Adrenal gland (tissue), 12 donors: ENCODE data around the gene DNMBP. TPM values are rescaled to one million over a fixed set of nuclear protein-coding genes. Genes with fewer than 3 reads are reported as not detected.

Experiments used
- DNase-seq, 7 donors: peaks; one replicate each; pipeline ENCODE4 v3.0.0-alpha.2; 2019 to 2020
- H3K27ac ChIP-seq, 5 donors: fragments of 200-600 bp; sonication (generic) in 4 of 5; 1 replicate in 3 of 5; 2 replicates in 2 of 5; pipeline versions ENCODE4 v1.5.1 to v1.8.0; 2016 to 2020; ENCODE audit warnings: mild to moderate bottlenecking in 1 of 5
- H3K27me3 ChIP-seq: fragments of 200-600 bp; 2 replicates; pipeline ENCODE4 v1.8.0; 2021
- H3K36me3 ChIP-seq, 2 donors: fragments of 200-600 bp; replicated peaks in 1 of 2; 1 replicate in 1 of 2; 2 replicates in 1 of 2; pipeline versions ENCODE4 v1.5.1 to v1.8.0; 2018 to 2022
- H3K4me1 ChIP-seq, 2 donors: fragments of 200-600 bp; replicated peaks in 1 of 2; 1 replicate in 1 of 2; 2 replicates in 1 of 2; pipeline versions ENCODE4 v1.5.1 to v1.8.0; 2018 to 2021
- H3K4me3 ChIP-seq, 4 donors: fragments of 200-600 bp; sonication (generic) in 3 of 4; one replicate each; pipeline ENCODE4 v1.5.1; 2016 to 2018
- H3K9me3 ChIP-seq, 3 donors: fragments of 200-600 bp; sonication (generic) in 1 of 3; replicated peaks in 1 of 3; 1 replicate in 2 of 3; 2 replicates in 1 of 3; pipeline versions ENCODE4 v1.5.1 to v1.8.0; 2016 to 2021
- CTCF ChIP-seq, 6 experiments: fragments of 450-650 bp in 4 of 6; fragments of 200-600 bp in 2 of 6; sonication (generic) in 1 of 6; IDR thresholded peaks; 1 replicate in 5 of 6; 2 replicates in 1 of 6; pipeline versions ENCODE4 v1.5.1 to v1.8.0; 2016 to 2021; ENCODE audit warnings: antibody characterized with exemption in 6 of 6, mild to moderate bottlenecking in 2 of 6, moderate library complexity in 1 of 6
- POLR2A ChIP-seq, 2 donors: fragments of 450-650 bp; IDR thresholded peaks; one replicate each; pipeline ENCODE4 v1.6.1; 2017; ENCODE audit warnings: antibody characterized with exemption in 2 of 2, mild to moderate bottlenecking in 2 of 2, moderate library complexity in 1 of 2
- WGBS, 4 donors: extraction: QIAGEN DNeasy Blood & Tissue Kit in 2 of 4; methylation state at CpG; one replicate each; pipeline versions ENCODE4 v1.1.5 to v1.1.7; 2013 to 2017; 5-methylcytosine and 5-hydroxymethylcytosine counted together
- intact Hi-C, 2 donors: fragments of 100-400 bp; cut with DNase I; formaldehyde crosslinking; loops; one replicate each; pipeline versions ENCODE4 v1.14.1 to v1.15.0; 2022 to 2023
- polyA plus RNA-seq, 3 donors: library from polyadenylated mRNA; stranded (reverse); fragments of 200-250 nt in 2 of 3; fragments of 350-450 nt in 1 of 3; fragmentation: Illumina TruSeq in 1 of 3; extraction: RNeasy Lipid Tissue Mini Kit (QIAGEN cat#74804) in 1 of 3; gene quantifications; one replicate each; pipeline ENCODE4 v1.2.3, GENCODE V29; 2013 to 2014
- total RNA-seq, 9 donors: library from RNA; depleted of rRNA in 4 of 9; stranded (reverse); fragments of >200 nt in 4 of 9; fragments of 120-200 nt in 1 of 9; fragmentation: NEBNext Ultra II Directional in 1 of 9; extraction: Animal tissue kit (Norgen Biotek cat#: 25700) in 1 of 9; gene quantifications; one replicate each; pipeline versions ENCODE4 v1.1.0 to v1.2.4, GENCODE V29; 2013 to 2023
- donor health status: healthy with polysubstance abuse.
- donor health status: Bipolar disorder and iron deficiency.
- donor health status: DM: yes; HTN: yes; CAD: no.
- donor health status: DM: no; HTN: no; CAD: no.
- donor health status: DM: no; HTN: no; CAD: no.
- donor health status: DM: yes; HTN: yes; CAD: no.

Gene DNMBP
- total and polyA plus RNA-seq, 12 donors: 5.7 to 17.9 (median 12.0) TPM

GRCh38 chr10:100009283-100009792, 409 bp downstream of the DNMBP start:
- 0 to 1% (median 0%) methylated on average over 13 to 45 of the region's 45 CpGs for WGBS, 4 donors
- Histone ChIP-seq H3K9me3 (no peaks in the 10 kb centered on the region), H3K27ac (peak overlapping the region in 4 of 5 donors; percentile 20 to 92 (median 78)), H3K27me3 (no peaks in the 10 kb centered on the region), H3K4me3 (peak overlapping the region in 2 of 4 donors; percentile 50 to 91), H3K4me1 (peaks cover 31 to 47% of the 10 kb centered on the region in 2 donors), H3K36me3 (no peaks in the 10 kb centered on the region)
- TF ChIP-seq POLR2A (IDR thresholded peaks at IDR 0.05): no peak
- TF ChIP-seq CTCF (IDR thresholded peaks at IDR 0.05): peak in 2 of 6 experiments; percentile 18 to 22
- intact Hi-C loops: no loop called here
- DNase-seq: peak; percentile 26 to 63 (median 57)

- Histone ChIP-seq H3K4me3 (peak overlapping the region in 2 of 4 donors; percentile 50 to 91), H3K4me1 (peaks cover 31 to 49% of the 10 kb centered on the region in 2 donors), H3K27me3 (no peaks in the 10 kb centered on the region), H3K27ac (peak overlapping the region in 4 of 5 donors; percentile 20 to 92 (median 78)), H3K9me3 (no peaks in the 10 kb centered on the region), H3K36me3 (no peaks in the 10 kb centered on the region)
- TF ChIP-seq CTCF (IDR thresholded peaks at IDR 0.05) (no peak), POLR2A (IDR thresholded peaks at IDR 0.05) (no peak)
- WGBS, 4 donors: 19 to 25% (median 23%) methylated on average over 8 to 9 of the region's 9 CpGs
- no peak for DNase-seq
- intact Hi-C loops: no loop called here
These were observed 952 bp downstream of the DNMBP start for GRCh38 chr10:100008708-100009282.

GRCh38 chr10:100008142-100008522, 1.6 kb downstream of the DNMBP start:
- DNase-seq: peak in 6 of 7 donors; percentile 28 to 59 (median 47)
- WGBS, 4 donors: 27 to 33% (median 31%) methylated on average over 6 of the region's 6 CpGs
- H3K36me3 ChIP-seq: no peaks in the 10 kb centered on the region
- H3K4me1 ChIP-seq: peaks cover 31 to 49% of the 10 kb centered on the region in 2 donors
- peak overlapping the region in 1 of 4 donors; percentile 91 for H3K4me3 ChIP-seq
- TF ChIP-seq POLR2A (IDR thresholded peaks at IDR 0.05): no peak
- no peak for TF ChIP-seq CTCF (IDR thresholded peaks at IDR 0.05)
- H3K27me3 ChIP-seq: no peaks in the 10 kb centered on the region
- H3K9me3 ChIP-seq: no peaks in the 10 kb centered on the region
- peak overlapping the region in 1 of 5 donors; percentile 2 for H3K27ac ChIP-seq
- intact Hi-C loops: no loop called here

GRCh38 chr10:100007231-100008141, 2.3 kb downstream of the DNMBP start:
- no peak for TF ChIP-seq POLR2A (IDR thresholded peaks at IDR 0.05)
- no peak for TF ChIP-seq CTCF (IDR thresholded peaks at IDR 0.05)
- no peaks in the 10 kb centered on the region for H3K27me3 ChIP-seq
- WGBS, 4 donors: 64 to 74% (median 66%) methylated on average over 10 of the region's 10 CpGs
- H3K9me3 ChIP-seq: no peaks in the 10 kb centered on the region
- peak overlapping the region in 2 of 5 donors; percentile 42 to 77 for H3K27ac ChIP-seq
- DNase-seq: no peak
- no peaks in the 10 kb centered on the region for H3K36me3 ChIP-seq
- H3K4me1 ChIP-seq: peaks cover 31 to 49% of the 10 kb centered on the region in 2 donors
- intact Hi-C loops: no loop called here
- H3K4me3 ChIP-seq: peak overlapping the region in 1 of 4 donors; percentile 91
